Pulmonary artery endothelial cell (primary cell): Measurements from ENCODE around the gene RTL3. TPM values are rescaled to one million over a fixed set of nuclear protein-coding genes. Genes with fewer than 3 reads are reported as not detected.

Experiments used
- DNase-seq: peaks from one replicate; pipeline ENCODE4 v3.0.0-alpha.2; 2011; ENCODE audit warnings: low read depth, low spot score
- total RNA-seq: library from RNA; depleted of rRNA; stranded (reverse); fragments of >200 nt; gene quantifications from 2 replicates; pipeline ENCODE4 v1.2.3, GENCODE V29; 2014

Gene RTL3
- total RNA-seq, 1 donor from 2014 or later, result not detected

GRCh38 chrX:78619834-78620233, 39.3 kb downstream of the RTL3 start:
- no peak for DNase-seq

- no peak for DNase-seq
Observed at GRCh38 chrX:78618987-78619386, 40.1 kb downstream of the RTL3 start.

- no peak for DNase-seq
Observed at GRCh38 chrX:78614264-78614663, 44.9 kb downstream of the RTL3 start.

Other genes with a start within 250 kb of the RTL3 start
- under 0.01 TPM in 1 of 2 replicates, not detected in the other for gene LPAR4, start 88.4 kb upstream of the RTL3 start, total RNA-seq